Measurements from ENCODE around the gene TAF11L5.

GRCh38 chr5:17492770-17493169 is 32.3 kb upstream of the TAF11L5 start:
- TF ChIP-seq, protein P1, sequence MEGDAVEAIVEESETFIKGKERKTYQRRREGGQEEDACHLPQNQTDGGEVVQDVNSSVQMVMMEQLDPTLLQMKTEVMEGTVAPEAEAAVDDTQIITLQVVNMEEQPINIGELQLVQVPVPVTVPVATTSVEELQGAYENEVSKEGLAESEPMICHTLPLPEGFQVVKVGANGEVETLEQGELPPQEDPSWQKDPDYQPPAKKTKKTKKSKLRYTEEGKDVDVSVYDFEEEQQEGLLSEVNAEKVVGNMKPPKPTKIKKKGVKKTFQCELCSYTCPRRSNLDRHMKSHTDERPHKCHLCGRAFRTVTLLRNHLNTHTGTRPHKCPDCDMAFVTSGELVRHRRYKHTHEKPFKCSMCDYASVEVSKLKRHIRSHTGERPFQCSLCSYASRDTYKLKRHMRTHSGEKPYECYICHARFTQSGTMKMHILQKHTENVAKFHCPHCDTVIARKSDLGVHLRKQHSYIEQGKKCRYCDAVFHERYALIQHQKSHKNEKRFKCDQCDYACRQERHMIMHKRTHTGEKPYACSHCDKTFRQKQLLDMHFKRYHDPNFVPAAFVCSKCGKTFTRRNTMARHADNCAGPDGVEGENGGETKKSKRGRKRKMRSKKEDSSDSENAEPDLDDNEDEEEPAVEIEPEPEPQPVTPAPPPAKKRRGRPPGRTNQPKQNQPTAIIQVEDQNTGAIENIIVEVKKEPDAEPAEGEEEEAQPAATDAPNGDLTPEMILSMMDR (IDR thresholded peaks at IDR 0.05 in 4 of 5, conservative IDR thresholded peaks at IDR 0.05 in 1 of 5) = no peak
- TF ChIP-seq POLR2A (IDR thresholded peaks at IDR 0.05) = no peak

Data from gastrocnemius medialis (tissue), 4 donors.